Neural crest cell (in vitro differentiated cells): ENCODE data around the gene SLC37A4. TPM values are rescaled to one million over a fixed set of nuclear protein-coding genes. Genes with fewer than 3 reads are reported as not detected.
"Not testable (repeated sequence)": the region's sequence is repeated elsewhere in the genome, so short reads cannot be mapped to it uniquely, and the experiment has no call there.

ENCODE experiments used
- DNase-seq: peaks from one replicate; pipeline ENCODE4 v3.0.0; 2021; ENCODE audit warnings: low read depth, mixed read lengths, low spot score
- H3K27ac Mint-ChIP-seq: one replicate; pipeline ENCODE4 v1.8.0; 2021; ENCODE audit warnings: mild to moderate bottlenecking, mixed read lengths; ENCODE audit not compliant: unreplicated experiment
- H3K27me3 Mint-ChIP-seq: 2 replicates; pipeline ENCODE4 v1.8.0; 2021; ENCODE audit warnings: low read depth, mild to moderate bottlenecking, mixed read lengths
- H3K36me3 Mint-ChIP-seq: 2 replicates; pipeline ENCODE4 v1.8.0; 2021; ENCODE audit warnings: low read depth, mild to moderate bottlenecking, mixed read lengths
- H3K4me1 Mint-ChIP-seq: 2 replicates; pipeline ENCODE4 v1.8.0; 2021; ENCODE audit warnings: mixed read lengths
- H3K4me3 Mint-ChIP-seq: one replicate; pipeline ENCODE4 v1.8.0; 2021; ENCODE audit warnings: mild to moderate bottlenecking, mixed read lengths
- H3K9me3 Mint-ChIP-seq: 2 replicates; pipeline ENCODE4 v1.8.0; 2021; ENCODE audit warnings: mixed read lengths
- total RNA-seq: library from RNA; stranded (reverse); gene quantifications from 2 replicates; pipeline ENCODE4 v1.2.1, GENCODE V29; 2021
- TF ChIP-seq, protein P1 (sequence below): fragments of 200-600 bp; sonication (generic); conservative IDR thresholded peaks from 2 replicates; pipeline ENCODE4 v1.5.0; 2021; ENCODE audit warnings: antibody characterized with exemption, mild to moderate bottlenecking

The SLC37A4 gene
- total RNA-seq, 1 donor from 2014 or later, result 50.3 TPM

DNA sequence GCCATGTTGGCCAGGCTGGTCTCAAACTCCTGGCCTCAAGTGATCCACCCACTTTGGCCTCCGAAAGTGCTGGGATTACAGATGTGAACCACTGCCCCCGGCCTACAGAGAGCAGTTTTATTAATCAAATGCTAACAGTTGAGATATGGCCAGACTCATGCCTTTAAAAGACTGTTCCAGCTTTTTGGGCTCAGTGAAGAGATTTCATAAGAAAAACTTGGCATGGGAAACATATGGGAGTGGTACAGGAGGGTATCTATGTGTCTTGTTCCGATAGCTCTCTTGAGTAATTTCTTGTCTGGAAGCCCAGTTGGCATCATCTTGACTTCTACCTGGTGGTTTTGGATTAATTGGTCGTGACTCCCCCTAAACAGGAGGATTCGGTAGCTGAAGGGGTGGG, 8.2 kb upstream of the SLC37A4 start:
- Mint-ChIP-seq H3K4me3 (no peak overlapping the region), H3K4me1 (no peaks in the 10 kb centered on the region), H3K36me3 (no peaks in the 10 kb centered on the region), H3K9me3 (no peaks in the 10 kb centered on the region), H3K27me3 (no peaks in the 10 kb centered on the region), H3K27ac (no peak overlapping the region)
- no peak for DNase-seq
- TF ChIP-seq, protein P1, sequence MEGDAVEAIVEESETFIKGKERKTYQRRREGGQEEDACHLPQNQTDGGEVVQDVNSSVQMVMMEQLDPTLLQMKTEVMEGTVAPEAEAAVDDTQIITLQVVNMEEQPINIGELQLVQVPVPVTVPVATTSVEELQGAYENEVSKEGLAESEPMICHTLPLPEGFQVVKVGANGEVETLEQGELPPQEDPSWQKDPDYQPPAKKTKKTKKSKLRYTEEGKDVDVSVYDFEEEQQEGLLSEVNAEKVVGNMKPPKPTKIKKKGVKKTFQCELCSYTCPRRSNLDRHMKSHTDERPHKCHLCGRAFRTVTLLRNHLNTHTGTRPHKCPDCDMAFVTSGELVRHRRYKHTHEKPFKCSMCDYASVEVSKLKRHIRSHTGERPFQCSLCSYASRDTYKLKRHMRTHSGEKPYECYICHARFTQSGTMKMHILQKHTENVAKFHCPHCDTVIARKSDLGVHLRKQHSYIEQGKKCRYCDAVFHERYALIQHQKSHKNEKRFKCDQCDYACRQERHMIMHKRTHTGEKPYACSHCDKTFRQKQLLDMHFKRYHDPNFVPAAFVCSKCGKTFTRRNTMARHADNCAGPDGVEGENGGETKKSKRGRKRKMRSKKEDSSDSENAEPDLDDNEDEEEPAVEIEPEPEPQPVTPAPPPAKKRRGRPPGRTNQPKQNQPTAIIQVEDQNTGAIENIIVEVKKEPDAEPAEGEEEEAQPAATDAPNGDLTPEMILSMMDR, result no peak

DNA sequence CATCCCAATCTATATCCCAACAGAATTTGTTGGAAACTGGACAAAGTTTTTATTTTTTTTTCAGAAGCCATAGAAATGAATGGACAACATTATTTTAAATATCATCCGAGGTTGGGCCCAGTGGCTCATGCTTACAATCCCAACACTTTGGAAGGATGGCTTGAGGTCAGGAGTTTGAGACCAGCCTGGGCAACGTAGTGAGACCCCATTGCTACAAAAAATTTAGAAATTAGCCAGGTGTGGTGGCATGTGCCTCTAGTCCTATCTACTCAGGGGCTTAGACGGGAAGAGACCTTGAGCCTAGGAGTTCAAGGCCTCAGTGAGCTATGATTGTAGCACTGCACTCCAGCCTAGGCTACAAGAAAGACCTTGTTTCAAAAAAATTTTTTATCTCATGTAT, 4.1 kb upstream of the SLC37A4 start:
- peaks cover under 1% of the 10 kb centered on the region for H3K27me3 Mint-ChIP-seq
- TF ChIP-seq, protein P1, result no peak
- no peaks in the 10 kb centered on the region for H3K36me3 Mint-ChIP-seq
- H3K4me3 Mint-ChIP-seq, result no peak overlapping the region
- no peak overlapping the region for H3K27ac Mint-ChIP-seq
- H3K4me1 Mint-ChIP-seq, result peaks cover 7% of the 10 kb centered on the region
- no peak for DNase-seq
- H3K9me3 Mint-ChIP-seq, result no peaks in the 10 kb centered on the region

DNA sequence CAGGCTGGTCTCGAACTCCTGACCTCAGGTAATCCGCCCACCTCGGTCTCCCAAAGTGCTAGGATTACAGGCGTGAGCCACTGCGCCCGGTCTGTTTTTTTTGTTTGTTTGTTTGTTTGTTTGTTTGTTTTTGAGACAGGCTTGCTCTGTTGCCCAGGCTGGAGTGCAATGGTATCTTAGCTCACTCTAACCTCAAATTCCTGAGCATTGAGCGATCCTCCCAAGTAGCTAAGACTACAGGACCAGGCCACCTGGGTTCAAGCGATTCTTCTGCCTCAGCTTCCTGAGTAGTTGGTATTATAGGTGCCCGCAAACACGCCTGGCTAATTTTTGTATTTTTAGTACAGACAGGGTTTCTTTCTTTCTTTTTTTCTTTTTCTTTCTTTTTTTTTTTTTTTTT, 2.7 kb upstream of the SLC37A4 start:
- H3K27ac Mint-ChIP-seq, H3K4me3 Mint-ChIP-seq, H3K36me3 Mint-ChIP-seq, H3K9me3 Mint-ChIP-seq, H3K27me3 Mint-ChIP-seq, DNase-seq: not testable (repeated sequence)
- H3K4me1 Mint-ChIP-seq, result peaks cover 19% of the 10 kb centered on the region

DNA sequence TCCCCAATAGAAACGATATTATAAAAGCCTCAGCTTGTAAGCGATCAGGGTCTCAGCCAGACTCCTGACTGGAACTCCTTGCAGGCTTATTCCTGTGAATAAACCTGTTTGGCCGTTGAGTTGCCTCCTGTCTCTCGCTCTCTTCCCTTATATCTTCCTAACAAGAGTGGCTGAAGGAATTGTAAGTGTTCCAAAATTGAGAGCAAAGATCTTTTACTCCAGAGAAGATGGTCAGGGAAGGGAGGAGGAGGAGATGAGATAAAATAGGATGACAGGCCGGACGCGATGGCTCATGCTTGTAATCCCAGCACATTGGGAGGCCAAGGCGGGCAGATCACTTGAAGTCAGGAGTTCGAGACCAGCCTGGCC, 1.2 kb upstream of the SLC37A4 start:
- Mint-ChIP-seq H3K4me3 (peak overlapping the region; percentile 13), H3K36me3 (no peaks in the 10 kb centered on the region), H3K27ac (no peak overlapping the region), H3K9me3 (no peaks in the 10 kb centered on the region), H3K4me1 (peaks cover 19% of the 10 kb centered on the region), H3K27me3 (peaks cover 3% of the 10 kb centered on the region)
- no peak for DNase-seq
- TF ChIP-seq, protein P1, result no peak

DNA sequence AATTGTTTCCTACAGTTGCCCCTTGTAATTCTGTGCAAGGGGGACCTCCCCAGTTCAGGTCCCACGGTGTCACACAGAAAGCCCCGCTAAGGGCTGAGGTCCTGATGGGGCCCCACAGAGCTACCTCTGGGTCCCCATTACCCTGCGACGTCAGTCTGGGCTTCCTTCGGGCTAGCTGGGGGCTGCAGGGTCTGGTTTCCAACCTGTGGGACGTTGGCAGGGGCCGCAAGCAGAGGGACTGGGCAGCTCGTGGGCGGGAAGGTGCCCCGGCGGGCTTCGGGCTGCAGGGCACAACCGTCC, 698 bp downstream of the SLC37A4 start:
- H3K4me3 Mint-ChIP-seq, result peak overlapping the region; percentile 94
- H3K27ac Mint-ChIP-seq, result no peak overlapping the region
- peaks cover 3% of the 10 kb centered on the region for H3K36me3 Mint-ChIP-seq
- H3K4me1 Mint-ChIP-seq, result peaks cover 23% of the 10 kb centered on the region
- peaks cover 3% of the 10 kb centered on the region for H3K27me3 Mint-ChIP-seq
- TF ChIP-seq, protein P1, result no peak
- DNase-seq, result no peak
- H3K9me3 Mint-ChIP-seq, result no peaks in the 10 kb centered on the region

DNA sequence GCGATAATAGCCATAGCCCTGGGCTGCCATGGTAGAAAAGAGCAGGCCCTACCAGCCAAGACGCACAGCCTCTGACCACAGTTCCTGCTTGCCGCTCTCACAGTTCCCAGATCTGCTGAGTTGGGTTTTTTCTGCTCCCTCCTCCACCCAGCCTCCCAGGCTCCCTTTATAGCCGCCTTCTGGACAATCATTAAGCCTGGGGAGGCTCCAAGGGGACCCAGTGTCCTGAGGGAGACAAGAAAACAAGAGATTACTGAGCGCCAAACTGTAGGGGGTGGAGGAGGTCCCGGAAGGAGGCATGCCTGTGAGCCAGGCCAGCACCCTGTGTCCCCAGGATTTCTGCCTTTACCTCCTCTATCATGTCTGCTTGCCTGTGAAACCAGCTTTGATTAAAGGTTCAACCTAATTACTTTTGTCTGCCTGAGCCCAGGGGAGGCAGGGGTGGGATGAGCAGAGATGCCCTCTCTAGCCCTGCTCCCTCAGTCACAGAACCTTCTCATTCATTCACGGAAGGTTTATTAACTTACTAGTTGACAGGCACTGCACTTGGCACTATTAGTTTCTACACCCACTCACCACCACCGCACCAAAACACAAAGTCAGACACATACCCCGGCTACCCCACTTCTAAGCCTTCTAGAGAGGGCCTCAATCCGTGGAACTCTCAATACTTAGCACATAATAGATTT, 1.2 kb downstream of the SLC37A4 start:
- TF ChIP-seq, protein P1, result no peak
- Mint-ChIP-seq H3K4me1 (peaks cover 23% of the 10 kb centered on the region), H3K36me3 (peaks cover 3% of the 10 kb centered on the region), H3K9me3 (no peaks in the 10 kb centered on the region), H3K27ac (no peak overlapping the region), H3K27me3 (peaks cover 3% of the 10 kb centered on the region), H3K4me3 (peak overlapping the region; percentile 94)
- DNase-seq, result no peak
